KBM-7 (cell line): ENCODE measurements around the gene KRTAP10-5.
"Not testable (repeated sequence)": the region's sequence is repeated elsewhere in the genome, so short reads cannot be mapped to it uniquely, and the experiment has no call there.

Experiments used
- DNase-seq: peaks from one replicate; pipeline ENCODE4 v3.0.0-alpha.2; 2015
- in situ Hi-C: fragments of 300-500 bp; cut with MboI; formaldehyde crosslinking; loops from 2 replicates; pipeline ENCODE4 v1.14.3; 2020; ENCODE audit warnings: low sequenced_read_pairs, low pct_unique_long_range_greater_than_20kb, mixed read lengths

KRTAP10-5 gene

GRCh38 chr21:44580231-44580821 is at the start of gene KRTAP10-5:
TSS of gene KRTAP10-5 (minus strand) at chr21:44580604. CDS start at chr21:44580578, 26 bp downstream.
- DNase-seq, result not testable (repeated sequence)

GRCh38 chr21:44628707-44629391 is 48.4 kb upstream of the KRTAP10-5 start:
- no peak for DNase-seq
- in situ Hi-C loops, result no loop called here

More at GRCh38 chr21:44580231-44580821, at the start of gene KRTAP10-5:
- in situ Hi-C loops, result not testable (repeated sequence)

- DNase-seq, in situ Hi-C loops: not testable (repeated sequence)
Measured at GRCh38 chr21:44627831-44628233, 47.4 kb upstream of the KRTAP10-5 start.

- DNase-seq, in situ Hi-C loops: not testable (repeated sequence)
Measured at GRCh38 chr21:44627181-44627822, 46.9 kb upstream of the KRTAP10-5 start.

GRCh38 chr21:44626673-44627143 is 46.3 kb upstream of the KRTAP10-5 start, which contains the start of gene KRTAP10-9:
TSS of gene KRTAP10-9 (plus strand) at chr21:44627093. CDS start at chr21:44627172, 79 bp downstream.
- no peak for DNase-seq
- in situ Hi-C loops, result no loop called here

GRCh38 chr21:44626262-44626661 is 45.9 kb upstream of the KRTAP10-5 start:
- in situ Hi-C loops, result no loop called here
- DNase-seq, result no peak

- in situ Hi-C loops, result no loop called here
- DNase-seq, result no peak
Measured at GRCh38 chr21:44625756-44626155, 45.4 kb upstream of the KRTAP10-5 start.

- in situ Hi-C loops, result no loop called here
- DNase-seq, result no peak
Measured at GRCh38 chr21:44623575-44623974, 43.2 kb upstream of the KRTAP10-5 start.

GRCh38 chr21:44619886-44620285 is 39.5 kb upstream of the KRTAP10-5 start:
- DNase-seq, result no peak
- in situ Hi-C loops, result no loop called here

- DNase-seq, result no peak
- in situ Hi-C loops, result no loop called here
Measured at GRCh38 chr21:44618909-44619308, 38.5 kb upstream of the KRTAP10-5 start.

GRCh38 chr21:44618504-44618903 is 38.1 kb upstream of the KRTAP10-5 start:
- in situ Hi-C loops, result no loop called here

GRCh38 chr21:44617071-44617501 is 36.7 kb upstream of the KRTAP10-5 start:
- in situ Hi-C loops, result no loop called here
- DNase-seq, result no peak

More at GRCh38 chr21:44618504-44618903, 38.1 kb upstream of the KRTAP10-5 start:
- no peak for DNase-seq

- in situ Hi-C loops, result no loop called here
- DNase-seq, result no peak
Measured at GRCh38 chr21:44616591-44616926, 36.2 kb upstream of the KRTAP10-5 start.

- in situ Hi-C loops, result no loop called here
- DNase-seq, result no peak
Measured at GRCh38 chr21:44615911-44616590, 35.6 kb upstream of the KRTAP10-5 start.

- in situ Hi-C loops, result no loop called here
Measured at GRCh38 chr21:44615466-44615865, 35.1 kb upstream of the KRTAP10-5 start.

GRCh38 chr21:44614961-44615391 is 34.6 kb upstream of the KRTAP10-5 start:
- no peak for DNase-seq
- in situ Hi-C loops, result no loop called here

More at GRCh38 chr21:44615466-44615865, 35.1 kb upstream of the KRTAP10-5 start:
- DNase-seq, result no peak

- in situ Hi-C loops, result no loop called here
Measured at GRCh38 chr21:44614161-44614631, 33.8 kb upstream of the KRTAP10-5 start.

GRCh38 chr21:44613386-44614155 is 33.2 kb upstream of the KRTAP10-5 start:
- DNase-seq, result no peak
- in situ Hi-C loops, result no loop called here

More at GRCh38 chr21:44614161-44614631, 33.8 kb upstream of the KRTAP10-5 start:
- no peak for DNase-seq
